ENCODE data around the gene SASH1.
"Not testable (repeated sequence)": the region's sequence is repeated elsewhere in the genome, so short reads cannot be mapped to it uniquely, and the experiment has no call there.

Gene SASH1

DNA sequence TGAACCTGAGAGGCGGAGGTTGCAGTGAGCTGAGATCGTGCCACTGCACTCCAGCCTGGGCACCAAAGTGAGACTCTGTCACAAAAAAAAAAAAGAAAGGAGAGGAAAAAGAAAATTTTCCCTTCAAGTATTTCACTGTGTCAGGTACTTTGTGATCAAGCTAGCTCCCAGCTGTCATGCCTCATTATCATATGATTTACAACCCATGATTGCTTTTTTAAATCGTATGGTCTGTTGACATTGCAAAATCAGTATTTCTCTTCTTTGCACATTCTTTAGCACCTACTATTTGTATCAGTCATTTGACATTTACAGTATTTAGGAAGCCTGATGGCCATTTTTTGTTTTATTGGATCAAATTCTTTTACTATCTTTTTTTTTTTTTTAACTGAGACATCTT, 22.4 kb downstream of the SASH1 start:
- DNase-seq (ENCODE audit: low spot score): no peak

DNA sequence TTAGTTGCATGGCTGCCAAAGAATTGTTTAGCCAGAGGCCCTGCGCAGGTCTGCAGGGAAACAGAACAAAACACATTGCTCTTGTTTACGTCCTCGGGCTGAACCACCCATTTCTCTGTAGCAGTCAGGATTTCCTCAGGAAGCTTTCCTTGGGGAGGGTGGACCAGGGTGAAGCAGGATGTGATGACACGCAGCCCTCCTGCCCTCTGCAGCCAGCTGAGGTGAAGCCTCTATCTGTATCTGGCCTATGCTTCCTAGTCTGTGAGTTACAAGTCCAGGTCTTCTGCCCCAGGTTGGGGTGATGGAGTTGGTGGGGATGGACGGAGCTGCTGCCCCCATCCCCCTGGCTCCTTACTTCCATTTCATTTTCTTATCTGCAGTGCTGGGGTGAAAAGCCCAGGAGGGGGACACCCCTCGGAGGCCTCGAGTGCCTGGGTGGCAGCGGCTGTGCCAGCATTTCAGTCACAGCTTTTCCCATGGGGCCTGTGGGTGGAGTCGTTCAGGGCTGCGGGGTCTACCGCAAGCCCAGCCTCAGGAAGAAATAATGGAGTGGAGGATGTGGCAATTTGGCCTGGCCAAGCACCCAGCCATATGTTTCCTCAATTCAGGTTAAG, 24.9 kb downstream of the SASH1 start:
- peak; percentile 98 for DNase-seq (ENCODE audit: low spot score)

DNA sequence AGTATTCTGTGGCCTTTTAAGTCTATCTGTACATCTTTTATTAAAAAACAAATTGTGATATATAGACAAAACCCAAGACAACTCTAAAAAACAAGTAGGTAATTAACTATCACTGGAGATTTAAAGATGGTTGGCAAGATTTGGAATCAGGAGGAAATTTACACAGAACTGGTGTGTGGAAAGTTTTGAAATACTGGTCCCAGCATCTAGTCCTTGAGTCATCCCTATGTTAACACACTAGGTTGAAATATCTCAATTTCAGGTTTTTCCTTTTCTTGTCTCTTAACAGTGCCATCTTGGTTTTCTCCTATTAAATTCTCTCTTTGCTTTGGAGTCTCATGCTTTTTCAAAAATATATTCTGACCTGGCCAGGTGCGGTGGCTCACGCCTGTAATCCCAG, 27.5 kb downstream of the SASH1 start:
- no peak for DNase-seq (ENCODE audit: low spot score)

DNA sequence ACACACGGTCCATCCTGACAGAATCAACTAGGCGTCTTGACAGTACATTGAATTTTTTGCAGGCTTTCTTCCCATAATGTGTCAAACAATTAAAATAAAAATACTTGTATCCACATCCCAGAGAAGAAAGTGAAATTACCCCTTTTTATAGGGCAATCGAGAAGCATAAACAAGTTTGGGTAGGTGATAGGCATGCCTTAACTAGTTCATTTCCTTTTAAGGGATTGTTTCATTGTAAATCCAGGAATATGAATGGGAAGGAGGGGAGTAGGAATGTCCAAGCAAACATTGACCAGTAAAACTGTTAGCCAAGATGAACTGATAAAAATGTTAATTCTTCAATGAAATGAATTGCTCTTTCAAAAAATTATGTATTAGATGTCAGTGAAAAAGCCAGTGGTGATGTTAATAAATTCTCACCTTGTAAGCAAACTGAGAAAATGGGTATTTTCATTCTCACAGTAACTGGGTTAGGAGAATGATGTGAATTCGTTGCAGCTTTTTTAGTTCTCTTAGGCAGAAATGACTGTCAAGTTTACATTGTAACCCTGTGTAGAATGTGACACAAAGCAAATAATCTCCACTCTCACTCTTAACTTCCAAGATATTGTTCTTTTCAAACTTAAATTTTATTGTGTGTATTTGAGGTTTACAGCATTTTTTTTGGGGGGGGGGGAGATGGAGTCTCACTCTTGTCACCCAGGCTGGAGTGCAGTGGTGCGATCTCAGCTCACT, 31.6 kb downstream of the SASH1 start:
- DNase-seq (ENCODE audit: low spot score): no peak

DNA sequence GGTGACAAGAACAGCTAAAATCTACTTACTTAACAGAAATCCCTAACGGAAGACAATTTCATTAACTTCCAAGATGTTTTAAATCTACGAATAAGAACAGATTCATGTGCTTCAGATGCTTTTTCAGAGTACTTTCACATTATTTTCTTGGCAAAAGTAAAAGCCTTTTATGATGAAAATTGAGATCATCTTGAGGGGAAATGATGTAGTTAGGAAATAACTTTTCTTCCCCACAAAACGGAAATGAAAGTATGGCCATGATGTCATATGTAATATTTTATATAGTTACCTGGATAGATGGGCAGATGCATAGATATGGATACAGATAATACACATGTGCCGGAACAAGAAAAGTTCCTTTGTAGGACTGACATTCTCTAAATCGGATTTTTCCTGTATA, 32.8 kb downstream of the SASH1 start:
- DNase-seq (ENCODE audit: low spot score): no peak

DNA sequence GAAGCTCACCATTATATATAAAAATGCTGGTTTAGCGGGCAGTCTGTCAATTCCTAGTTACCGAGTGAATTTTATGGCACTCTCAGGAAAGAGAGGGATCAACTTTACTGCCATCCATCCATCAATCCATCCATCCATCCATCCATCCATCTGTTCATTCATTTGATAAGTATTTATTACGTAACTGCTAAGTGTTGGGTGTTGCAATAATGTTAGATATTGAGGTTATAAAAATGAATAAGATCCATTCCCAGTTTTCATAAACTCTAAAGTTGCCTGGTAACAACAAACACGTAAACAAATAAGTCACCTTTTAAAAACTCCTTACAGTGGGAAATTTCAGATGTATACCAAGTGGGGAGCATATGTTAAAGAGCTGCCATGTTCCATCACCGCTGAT, 36.8 kb downstream of the SASH1 start:
- no peak for DNase-seq (ENCODE audit: low spot score)

DNA sequence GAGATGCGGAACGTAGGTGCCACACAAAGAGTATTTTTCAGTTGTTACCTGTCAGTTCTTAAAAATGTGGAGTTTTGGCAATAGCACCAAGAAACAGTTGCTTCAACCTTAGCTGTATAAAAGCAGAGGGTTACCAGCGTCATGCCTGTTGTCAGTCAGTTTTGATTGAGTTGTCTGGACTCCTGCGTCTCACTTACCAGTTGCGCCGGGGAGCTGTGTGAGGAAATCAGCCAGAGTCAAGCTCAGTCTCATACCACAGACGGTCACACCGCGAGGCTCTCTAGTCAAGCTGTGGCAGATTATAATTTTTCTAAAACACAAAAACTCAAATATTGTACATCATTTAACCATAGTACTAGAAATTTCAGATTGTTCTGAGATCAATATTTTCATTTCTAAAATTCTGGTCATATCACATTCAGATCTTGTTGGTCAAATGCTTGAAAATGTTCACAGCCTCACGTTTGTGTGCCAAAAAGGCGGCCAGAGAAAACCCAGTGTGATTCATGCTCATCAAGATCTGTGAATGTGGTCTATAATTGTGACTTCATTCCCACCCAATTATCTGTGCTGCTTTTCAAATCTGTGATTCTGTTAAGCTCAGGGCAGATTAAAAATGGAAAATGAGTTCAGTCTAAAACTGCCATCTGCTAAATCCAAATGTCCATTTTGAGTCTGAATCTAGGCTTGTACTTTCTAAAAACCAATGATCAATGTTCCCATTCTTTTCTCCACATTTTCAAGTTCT, 37.5 kb downstream of the SASH1 start:
- no peak for DNase-seq (ENCODE audit: low spot score)

DNA sequence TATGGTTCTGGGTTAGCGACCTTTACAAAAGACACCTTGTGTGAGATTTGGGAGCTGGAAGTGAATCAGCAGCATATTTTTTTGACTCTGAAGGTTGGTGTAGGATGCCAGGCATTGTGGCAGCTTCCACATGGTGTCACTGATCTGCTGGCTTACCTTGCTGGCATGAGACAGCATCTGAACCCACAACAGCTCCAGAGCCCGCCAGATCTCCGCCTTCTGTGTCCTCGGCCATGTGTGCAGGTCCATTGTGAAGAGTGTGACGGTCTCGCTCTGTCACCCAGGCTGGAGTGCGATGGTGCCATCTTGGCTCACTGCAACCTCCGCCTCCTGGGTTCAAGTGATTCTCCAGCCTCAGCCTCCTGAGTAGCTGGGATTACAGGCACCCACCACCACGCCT, 39.4 kb downstream of the SASH1 start:
- DNase-seq (ENCODE audit: low spot score): not testable (repeated sequence)

DNA sequence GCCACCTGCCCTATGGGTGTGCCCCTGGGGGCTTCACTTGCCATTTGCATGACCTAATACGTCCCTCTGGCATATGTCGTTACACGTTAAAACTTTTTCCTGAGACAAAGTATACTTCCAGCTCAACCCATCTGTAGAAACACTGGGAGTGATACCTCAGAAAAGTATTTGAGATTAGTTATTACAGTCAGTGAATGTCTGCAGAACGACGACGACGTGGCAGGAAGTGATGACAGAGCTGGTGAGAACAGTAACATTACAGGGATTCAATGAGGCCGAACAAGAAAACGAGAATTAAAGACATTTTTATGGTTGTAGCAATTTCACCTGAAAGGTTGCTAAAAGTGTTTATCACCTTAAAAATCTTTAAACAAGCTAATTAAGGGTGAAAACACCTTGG, 40.2 kb downstream of the SASH1 start:
- DNase-seq (ENCODE audit: low spot score): peak; percentile 32

DNA sequence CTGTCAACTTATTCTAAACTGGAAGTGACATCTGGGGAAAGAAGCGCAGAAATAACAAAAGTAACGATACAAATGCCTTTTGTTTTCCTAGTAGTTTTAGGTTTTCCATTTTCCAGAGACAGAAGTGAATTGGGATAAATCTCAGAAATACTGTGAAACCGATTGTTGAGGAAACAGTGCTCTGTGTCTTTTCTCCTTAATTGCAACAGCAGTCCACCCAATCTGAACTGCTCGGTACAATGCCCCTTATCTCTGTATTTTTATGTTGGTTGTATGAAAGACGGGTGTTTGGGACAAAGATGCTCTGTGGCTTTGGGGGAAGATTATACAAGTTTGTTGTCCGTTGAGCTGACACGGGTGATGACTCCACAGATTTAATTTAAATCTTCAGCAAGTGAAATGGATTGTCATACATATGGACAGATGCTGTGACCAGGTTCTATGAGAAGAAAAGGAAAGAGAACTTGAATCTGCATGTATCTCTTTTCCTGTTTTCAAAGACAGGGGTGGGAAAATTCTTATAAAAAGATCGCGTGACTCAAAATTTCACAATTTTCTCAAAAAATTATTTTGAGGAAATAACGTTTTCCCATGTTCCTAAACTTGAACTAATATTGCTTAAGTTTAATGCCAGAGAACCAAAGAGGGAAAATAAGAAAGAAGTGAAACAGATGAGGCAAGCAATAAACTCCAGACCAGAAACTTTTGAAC, 41.2 kb downstream of the SASH1 start:
- no peak for DNase-seq (ENCODE audit: low spot score)

DNA sequence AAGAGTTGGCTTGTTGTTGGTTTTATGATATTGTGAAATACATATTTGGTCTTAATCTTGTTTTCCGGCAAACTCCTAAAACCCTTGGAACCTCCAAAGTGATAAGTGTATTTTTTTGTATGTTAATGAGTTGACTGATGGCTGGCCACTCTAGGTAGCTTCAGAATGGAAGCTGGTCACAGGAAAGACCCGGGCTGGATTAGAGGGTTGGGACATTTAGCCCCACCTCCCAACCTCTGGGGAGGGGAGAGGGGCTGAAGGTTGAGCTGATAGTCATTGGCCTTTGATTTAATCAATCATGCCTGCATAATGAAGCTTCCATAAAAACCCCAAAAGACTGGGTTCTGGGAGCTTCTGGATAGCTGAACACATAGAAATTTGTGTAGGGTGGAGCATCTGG, 42.7 kb downstream of the SASH1 start:
- DNase-seq (ENCODE audit: low spot score): no peak

DNA sequence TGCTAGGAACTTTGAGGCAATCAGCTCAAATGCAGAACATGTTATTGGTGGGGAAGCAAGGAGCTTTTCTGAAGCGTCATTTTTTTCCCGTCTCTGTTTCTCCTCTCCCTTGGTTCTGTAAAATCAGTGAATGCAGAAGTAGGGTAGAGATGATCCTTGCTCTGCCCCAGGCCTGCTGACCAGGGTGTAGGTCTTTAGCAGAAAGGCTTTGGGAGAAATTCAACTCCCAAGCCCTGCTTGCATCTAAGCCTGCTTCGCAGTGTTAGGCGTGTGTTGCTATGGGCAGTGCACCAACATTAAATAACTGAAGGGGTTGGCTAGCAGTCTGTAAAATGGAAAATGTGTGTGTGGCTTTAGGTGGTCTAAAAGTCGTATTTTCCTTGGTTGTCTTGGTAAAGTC, 45.9 kb downstream of the SASH1 start:
- no peak for DNase-seq (ENCODE audit: low spot score)

DNA sequence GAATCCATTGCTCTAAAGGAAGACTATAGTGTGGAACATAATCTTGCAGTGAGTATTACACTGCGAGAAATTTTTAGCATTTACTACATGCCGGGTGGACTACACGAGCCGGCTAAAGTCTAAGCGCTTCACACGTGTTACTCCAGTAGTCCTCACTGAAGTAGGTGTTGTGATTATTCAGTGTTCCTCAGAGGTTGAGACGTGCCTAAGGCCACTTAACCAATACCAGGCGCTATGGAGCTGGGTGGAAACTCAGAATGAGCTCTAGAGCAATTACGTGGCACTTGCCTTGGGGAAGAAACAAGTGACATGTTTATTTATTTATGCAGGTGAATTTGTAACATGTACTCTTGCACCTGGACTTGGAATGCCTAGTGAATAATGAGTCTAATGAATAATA, 46.4 kb downstream of the SASH1 start:
- DNase-seq (ENCODE audit: low spot score): no peak

DNA sequence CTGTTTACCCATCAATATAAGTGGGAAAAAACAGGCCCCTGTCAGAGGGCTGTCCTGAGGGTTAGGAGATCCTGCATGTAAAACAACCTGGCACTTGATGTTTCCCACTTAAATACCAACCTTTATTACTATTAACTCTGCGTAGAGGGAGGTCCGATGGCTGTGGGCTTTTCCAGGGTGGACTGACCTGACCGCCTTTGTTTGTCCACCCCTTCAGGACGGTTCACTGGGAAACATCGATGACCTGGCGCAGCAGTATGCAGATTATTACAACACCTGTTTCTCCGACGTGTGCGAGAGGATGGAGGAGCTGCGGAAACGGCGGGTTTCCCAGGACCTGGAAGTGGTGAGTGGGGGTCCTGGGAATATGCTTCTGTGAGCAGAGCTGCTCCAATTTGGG, 47.3 kb downstream of the SASH1 start:
- no peak for DNase-seq (ENCODE audit: low spot score)

DNA sequence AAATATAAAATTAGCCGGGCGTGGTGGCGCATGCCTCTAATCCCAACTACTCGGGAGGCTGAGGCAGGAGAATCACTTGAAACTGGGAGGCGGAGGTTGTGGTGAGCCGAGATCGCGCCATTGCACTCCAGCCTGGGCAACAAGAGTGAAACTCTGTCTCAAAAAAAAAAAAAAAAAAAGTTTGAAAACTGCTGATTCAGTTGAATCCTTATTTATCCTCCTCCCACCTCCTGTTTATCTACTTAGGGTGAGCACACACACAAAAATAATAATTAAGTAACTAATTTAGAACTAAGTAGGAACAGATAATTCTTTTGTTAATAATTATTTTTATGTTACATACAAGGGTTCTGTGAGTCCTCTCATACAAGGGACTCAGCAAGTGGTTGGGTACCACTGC, 49.5 kb downstream of the SASH1 start:
- not testable (repeated sequence) for DNase-seq (ENCODE audit: low spot score)

DNA sequence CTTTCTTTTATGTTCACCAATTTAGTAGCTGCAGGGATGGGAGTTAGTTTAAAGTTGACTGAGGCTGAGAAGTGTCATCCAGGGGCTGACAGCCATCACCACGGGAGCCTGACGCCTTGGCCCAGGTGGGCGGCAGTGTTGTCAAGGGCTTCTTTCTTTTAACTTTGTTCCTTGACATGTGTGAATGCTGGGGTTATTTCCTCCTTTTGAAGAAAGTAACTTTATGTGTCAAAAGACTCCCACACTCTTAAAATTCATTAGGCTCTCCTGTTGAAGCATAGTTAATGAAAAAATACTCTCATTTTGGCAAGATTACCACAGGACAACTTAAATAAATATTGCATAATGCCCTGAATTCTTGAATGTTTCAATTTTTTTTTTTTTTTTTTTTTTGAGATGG, 50.0 kb downstream of the SASH1 start:
- no peak for DNase-seq (ENCODE audit: low spot score)

DNA sequence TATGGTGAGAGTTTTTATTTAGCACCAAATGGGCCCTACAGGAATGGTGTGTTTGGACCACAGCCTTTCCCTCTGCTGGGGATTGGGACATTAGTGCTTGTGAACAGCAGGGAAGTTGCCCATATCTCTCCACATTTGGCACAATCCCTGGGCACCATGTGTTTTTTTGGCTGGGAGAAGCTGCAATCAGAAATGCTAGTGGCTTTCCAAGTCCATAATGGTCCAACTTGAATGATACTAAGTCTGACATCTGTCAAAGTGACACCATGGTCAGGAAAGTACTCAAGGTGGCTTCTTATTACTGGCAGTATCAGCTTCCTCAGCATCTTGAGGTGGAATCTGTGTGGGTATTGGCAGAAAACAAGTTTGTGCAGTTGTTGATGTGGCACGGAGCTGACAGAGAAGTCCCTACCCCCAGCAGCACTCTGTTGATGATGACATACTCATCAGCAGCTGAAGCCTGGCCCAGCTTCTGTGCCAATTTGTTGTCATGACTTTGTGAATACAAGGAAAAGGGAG, 53.0 kb downstream of the SASH1 start:
- DNase-seq (ENCODE audit: low spot score): no peak

DNA sequence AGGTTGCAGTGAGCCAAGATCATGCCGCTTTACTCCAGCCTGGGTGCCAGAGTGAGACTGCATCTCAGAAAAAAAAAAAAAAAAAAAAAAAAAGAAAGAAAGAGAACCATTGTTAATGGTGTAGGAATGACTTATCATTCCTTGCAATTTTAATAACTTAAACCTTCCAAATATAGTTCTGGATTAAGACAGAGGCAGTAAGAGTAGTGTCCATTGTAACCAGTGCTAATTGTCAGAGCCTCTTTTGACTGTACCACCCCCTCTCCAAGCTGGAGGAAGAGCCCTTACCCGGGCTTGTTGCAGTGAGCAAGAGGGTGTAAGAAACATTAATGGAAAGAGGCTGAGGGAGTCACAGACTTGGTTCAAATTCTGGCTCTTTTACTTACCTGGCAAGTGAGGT, 53.8 kb downstream of the SASH1 start:
- no peak for DNase-seq (ENCODE audit: low spot score)

DNA sequence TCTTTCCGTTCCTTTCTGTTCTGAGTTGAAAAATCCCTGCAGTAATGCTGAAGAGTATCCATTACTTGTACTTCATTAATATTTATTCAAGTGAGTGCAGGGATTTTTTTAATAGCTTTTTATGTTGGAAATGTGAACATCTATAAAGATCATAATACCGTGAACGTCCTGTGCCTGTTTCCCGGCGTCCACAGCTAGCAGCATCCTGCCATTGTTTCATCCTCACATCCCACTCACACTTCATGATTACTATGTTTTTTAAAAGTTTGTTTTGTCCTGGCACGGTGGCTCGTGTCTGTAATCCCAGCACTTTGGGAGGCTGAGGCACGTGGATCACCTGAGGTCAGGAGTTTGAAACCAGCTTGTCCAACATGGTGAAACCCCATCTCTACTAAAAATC, 54.3 kb downstream of the SASH1 start:
- DNase-seq (ENCODE audit: low spot score): peak; percentile 48

DNA sequence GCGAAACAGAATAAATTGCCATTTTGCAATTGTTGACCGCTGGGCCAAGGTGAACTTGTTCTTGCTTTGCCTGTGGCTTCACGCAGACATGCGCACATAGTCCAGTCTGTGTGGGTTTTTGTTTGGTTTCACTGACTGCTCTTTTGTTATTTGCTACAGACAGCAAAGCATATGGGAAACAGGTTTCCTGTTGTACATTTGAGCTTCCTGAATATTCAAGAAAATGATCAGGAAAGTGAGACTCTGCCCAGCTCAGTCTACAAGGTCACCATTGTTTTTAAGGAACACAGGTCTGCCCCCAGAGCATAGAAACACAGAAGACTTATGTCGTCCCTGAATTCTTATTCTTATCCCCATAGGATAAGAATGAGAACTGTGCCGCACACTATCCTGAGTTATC, 55.6 kb downstream of the SASH1 start:
- DNase-seq (ENCODE audit: low spot score): peak; percentile 73

DNA sequence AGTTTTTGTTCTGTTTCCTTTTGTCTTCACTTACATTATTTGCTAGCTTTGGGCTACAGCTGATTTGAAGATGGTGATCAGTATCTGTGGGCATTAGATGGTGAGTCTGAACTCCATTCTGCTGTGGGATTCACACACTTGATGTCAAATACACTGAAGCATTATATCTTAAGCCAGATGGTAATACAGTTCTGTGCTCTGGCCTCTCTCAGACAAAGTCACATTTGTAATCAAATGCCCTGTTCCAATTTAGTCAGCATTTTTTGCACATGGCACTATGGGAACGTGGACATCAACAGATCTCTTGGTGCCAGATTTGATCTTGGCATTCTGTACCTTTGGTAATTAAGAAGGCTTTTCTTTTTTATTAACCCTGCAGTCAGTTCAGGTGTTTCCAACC, 56.0 kb downstream of the SASH1 start:
- no peak for DNase-seq (ENCODE audit: low spot score)

DNA sequence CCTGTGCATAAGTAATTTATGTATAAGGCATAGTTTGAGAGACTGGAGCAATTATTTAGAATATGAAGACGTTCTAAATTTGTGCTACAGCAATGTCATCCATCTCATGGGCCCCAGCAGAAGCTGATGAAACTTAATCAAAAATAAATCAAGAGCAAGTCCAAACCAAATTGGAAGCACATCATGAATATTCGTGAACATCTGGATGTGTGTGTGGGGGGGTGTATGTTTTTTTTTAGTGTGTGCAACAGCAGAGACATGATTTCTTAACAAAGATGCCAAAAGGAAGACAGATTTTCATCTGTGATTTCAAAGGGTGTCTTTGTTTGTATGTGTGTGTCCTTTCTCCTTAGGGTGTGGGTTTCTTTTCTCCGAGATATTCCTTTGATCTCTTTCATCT, 58.9 kb downstream of the SASH1 start:
- DNase-seq (ENCODE audit: low spot score): no peak
